CD4-positive, alpha-beta T cell treated with Interferon gamma for 1 hour (primary cell): ENCODE results near the gene KLHL30.
"Not testable (repeated sequence)": the region's sequence is repeated elsewhere in the genome, so short reads cannot be mapped to it uniquely, and the experiment has no call there.

Experiments used
- DNase-seq: peaks from one replicate; pipeline ENCODE4 v3.0.0-alpha.2; 2020

Gene KLHL30

DNA sequence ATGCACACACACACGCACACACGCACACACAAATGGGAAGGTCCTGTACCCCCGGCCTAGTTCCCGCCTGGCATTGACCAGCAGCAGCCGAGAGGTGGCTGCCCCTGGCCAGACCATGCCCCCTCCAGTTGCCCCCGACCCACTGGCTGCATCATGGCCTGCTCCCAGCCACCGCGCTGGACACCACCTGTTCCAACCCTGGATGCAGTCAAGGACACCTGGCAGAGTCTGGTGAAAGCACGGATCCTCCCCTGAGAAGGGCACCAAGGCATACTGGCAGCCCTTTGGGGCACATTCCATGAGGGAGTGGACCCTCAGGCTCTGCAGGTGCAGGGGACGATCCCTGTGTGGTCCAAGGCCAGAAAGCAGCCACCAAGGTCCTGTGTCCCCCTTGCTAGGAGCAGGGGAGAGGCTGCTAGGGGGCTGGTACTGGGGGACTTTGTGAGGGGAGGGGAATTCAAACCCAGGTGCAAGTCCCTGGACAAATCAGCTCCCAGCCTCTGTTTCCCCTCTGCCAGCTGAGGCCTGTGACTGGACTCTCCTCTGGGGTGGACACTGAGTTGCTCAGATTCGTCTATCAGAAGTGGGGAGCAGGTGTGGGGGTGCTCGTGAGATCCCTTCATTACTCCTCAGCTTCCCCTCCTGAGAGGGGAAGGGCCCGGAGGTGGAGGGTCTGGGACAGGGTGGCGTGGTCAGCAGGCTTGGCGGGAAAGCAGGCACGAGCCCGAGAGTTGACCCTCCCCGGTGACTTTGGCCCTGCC lies 34.8 kb upstream of the KLHL30 start:
- DNase-seq = no peak

DNA sequence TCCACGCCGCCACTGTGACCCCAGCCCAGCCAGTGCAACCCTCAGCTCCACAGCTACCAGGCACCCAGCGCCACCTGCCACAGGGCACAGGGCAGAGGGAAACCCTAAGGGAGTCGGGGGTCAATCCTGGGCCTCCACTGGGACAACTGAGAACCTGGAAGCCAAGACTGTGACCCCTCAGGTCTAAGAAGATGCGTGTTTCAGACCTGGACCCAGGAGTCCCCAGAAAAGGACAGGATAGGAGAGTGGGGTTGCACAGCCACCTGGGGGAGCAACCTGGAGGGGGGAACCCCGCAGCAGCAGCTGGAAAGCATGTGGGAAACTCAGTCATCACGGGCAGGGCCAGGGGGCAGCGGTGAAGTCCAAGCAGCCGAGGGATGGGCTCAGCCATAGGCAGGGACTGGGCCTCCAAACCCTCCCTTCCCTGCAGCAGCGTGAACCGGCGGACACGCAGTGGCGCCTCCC lies 34.2 kb upstream of the KLHL30 start:
- DNase-seq = no peak

DNA sequence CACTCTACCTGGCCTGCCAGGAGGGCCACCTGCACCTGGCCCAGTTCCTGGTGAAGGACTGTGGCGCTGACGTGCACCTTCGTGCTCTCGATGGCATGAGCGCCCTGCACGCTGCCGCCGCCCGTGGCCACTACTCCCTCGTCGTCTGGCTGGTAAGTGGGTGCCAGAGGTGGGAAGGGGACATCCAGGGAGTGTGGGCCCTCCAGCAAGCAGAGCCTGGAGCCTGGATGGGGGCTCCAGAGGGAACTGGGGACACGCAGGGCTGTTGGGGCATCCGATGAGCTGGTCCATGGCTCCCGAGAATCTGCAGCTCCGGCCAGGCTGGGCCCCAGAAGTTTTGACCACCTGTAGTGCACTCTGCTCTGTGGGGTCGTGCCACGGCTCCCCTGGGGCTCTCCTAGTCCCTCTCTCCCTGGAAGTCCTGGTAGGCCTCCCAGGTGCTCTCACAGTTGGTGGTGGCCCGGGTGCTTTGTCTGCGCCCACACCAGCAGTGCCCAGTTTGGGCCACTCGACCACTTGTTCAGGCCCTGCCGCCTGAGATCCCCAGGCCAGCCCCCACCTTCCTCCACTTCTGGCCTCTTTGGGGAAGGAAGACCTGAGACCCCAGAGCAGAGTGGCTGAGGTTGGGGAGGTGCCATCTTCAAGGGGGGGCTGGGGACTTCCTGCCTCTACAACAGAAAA lies 33.6 kb upstream of the KLHL30 start:
- DNase-seq = no peak

DNA sequence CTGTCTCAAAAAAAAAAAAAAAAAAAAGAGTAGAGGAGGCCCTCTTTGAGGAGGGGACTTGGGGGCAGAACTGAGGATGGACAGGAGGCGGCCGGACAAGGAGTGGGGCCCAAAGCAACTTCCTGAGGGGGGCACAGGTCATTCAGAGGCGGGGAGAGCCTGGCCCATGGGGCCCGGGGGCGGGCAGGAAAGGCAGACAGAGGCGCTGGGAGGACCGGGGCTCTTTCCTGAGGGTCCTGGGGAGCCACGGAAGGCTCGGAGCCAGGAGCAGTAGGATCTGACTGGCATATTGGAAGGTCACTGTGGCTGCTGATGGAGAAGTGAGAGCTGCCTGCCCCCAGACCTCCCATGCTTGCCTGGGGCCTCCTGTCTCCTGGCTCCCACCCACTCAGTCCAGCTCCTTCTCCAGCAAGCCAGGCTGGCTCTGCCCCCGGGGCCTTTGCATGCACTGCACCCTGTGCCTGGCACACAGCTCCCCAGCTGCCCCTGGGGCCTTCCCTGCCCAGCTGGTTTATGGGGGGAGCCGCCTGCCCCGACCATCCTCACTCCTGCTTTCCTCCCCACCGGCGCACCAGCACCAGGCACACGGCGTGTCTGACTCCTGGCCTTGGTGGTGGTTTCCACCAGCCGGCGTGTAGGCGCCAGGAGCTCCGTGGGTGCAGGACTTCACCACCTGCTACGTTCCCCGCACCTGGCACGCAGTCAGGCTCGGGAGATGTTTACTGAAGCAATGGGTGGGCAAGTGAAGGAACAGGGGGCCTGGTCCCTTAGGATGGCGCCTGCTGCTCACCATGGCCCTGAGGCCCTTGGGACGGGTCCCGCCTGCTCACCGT lies 32.7 kb upstream of the KLHL30 start:
- DNase-seq = no peak

DNA sequence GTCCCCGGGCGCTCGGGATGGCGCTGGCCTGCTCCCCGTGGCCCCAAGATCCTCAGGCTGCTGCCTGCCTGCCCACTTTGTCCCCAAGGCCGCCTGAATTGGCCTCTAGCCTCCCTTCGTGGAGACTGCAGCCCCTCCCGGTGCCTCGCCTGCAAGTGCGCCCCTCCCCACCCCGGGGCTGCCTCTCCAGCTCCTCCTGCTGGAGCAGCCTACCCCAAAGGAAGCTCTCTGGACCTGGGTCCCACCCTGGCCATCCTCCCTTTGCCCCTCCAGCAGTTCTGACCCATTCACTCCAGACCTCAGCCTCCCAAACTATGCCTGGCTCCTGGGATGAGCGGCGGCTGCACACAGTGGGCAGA lies 32.1 kb upstream of the KLHL30 start:
- no peak for DNase-seq

DNA sequence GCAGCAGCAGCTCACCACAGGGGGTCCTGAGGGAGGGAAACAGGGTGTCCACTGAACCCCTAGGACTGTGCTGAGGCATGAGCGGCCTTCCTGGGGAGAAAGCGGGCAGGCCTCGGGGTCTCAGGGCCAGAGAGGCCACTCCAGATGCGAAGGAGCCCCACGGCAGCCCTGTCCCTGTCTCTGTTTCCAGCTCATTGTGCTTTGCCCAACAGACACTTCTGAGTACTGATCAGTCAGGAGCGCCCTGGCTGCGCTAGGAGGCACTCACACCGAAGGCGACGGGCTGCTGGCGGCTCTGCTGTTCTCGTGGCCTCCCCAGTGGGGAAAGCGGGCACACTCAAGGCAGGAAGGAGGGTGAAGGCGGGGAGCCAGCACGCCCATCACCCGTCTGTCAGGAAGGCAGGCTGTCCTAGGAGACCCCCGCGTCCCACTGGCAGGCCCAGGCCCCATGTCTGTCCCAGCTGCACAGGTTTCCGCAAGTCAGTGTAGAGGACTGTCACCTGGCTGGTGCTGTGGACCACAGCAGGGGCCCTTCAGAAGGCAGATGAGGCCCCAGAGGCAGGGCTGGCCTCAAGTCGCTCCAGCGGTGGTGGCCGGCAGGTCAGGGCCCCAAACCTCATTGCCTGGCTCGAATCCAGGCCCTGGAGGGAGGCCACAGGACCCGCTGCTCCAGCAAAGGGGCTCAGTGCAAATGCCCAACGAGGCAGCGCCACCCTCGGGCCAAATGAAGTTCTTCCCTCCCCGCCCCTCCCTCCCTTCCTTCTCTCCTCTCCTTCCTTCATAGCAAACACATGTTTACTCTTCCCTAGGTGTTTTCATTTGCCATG lies 31.6 kb upstream of the KLHL30 start:
- DNase-seq = no peak

DNA sequence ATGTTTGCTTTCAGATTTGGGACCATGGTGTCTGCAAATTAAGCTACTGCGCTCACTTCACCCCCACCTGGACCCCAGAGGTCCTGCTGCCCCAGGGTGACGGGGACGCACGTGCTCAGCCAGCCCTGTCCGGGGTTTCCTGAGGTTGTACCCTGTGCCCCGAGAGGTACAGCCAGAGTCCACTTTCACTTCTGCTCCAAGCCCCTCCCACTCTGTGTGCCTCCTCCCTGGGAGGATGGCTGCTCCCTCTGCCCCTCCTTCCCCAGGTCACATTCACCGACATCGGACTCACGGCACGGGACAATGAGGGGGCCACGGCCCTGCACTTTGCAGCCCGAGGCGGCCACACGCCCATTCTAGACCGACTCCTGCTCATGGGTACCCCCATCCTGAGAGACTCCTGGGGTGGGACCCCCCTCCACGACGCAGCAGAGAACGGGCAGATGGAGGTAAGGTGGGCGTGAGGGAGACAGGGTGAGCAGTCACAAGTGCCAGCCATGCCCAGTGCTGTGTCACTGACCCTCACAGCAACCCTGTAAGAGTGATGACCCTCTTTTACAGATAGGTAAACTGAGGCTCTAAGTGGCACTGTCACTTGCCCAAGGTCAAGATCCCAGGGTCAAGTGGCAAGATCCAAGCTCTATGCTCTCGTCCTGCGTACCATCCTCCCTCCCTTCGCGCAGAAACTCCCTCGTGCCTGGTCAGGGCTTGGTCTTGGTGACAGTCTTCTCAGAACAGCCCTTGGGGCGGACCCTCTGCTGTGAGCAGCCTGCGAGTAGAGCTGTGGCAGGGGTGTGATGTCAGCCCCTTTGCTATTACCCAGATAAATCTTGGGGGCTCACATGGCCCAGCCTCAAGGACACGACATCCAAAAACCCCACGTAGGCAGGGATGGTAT lies 30.7 kb upstream of the KLHL30 start:
- DNase-seq = peak; percentile 69

DNA sequence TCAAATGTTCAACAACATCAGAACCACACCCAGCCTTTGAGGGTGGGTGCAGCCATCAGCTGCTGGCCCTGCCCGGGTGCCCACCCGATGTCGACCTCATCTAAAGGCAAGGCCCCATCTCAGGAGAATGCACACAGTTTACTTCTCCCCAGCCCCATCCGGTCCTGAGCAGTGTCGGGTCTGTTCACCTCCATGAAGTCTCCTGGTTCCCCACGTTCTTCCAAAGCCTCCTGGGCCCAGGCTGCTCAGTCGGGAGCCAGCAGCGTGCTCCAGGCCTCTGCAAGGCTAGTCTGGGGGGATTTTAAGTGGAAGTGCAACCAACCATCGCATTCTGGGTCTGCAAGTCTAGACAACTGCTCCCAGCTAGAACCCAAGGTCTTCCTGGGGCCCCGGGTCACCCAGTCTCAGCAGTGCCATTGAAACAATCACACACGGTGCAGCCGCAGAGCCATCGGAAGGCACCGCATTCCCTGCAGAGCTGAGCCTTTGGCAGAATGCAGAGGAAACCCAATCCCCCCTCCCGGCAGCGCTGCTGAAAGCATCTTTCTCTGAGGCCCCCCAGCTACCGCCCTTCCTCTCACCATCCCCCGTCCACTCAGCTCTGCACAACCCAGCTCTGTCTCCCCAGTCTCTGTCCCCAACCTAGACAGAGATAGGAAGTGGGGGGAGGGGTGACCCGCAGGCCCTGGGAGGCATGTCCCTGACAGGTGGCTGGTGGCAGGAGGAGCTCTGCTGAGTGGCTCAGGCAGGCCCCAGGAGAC lies 29.9 kb upstream of the KLHL30 start:
- DNase-seq = peak; percentile 30

DNA sequence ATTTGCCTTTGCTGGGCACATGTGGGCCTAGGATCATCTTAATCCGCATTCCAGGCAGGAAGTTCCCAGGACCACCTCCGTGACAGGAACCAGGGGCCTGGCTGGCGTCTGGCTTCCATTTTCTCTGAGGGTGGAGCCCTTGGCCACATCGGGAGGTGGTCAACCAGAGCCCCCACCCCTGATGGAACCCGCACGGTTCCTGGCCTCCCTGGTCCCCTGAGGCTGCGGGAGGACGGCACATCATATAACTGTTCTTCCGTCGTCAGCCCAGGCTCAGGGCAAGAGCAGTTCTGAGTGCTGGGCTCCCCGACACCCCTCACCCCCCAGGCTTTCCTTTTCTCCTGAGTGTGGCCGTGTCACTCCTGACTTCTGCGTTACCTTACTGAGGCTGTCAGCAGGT lies 24.9 kb upstream of the KLHL30 start:
- DNase-seq = no peak

DNA sequence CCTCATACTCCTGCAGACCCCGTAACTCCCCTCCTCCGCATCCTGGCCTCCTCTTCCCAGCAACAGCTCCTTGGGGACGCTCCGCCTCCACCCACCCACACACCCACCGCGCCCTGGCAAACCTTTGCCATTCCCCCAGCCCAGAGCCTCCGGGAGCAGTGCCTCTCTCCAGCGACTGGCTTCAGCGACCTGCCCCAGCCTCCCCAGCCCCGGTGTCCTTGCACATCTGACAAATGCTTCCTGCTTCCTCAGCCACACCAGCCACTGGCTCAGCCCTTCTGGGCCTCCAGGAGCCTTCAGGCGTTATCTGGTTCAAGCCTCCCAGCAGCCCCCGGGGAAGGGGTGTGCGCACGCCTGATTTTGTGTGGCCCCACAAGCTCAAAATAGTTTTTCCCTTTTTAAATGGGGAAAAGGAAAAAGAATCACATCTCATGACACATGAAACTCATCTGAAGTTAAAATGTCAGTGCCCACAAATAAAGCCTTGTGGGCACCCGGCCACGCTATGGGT lies 24.1 kb upstream of the KLHL30 start:
- no peak for DNase-seq

DNA sequence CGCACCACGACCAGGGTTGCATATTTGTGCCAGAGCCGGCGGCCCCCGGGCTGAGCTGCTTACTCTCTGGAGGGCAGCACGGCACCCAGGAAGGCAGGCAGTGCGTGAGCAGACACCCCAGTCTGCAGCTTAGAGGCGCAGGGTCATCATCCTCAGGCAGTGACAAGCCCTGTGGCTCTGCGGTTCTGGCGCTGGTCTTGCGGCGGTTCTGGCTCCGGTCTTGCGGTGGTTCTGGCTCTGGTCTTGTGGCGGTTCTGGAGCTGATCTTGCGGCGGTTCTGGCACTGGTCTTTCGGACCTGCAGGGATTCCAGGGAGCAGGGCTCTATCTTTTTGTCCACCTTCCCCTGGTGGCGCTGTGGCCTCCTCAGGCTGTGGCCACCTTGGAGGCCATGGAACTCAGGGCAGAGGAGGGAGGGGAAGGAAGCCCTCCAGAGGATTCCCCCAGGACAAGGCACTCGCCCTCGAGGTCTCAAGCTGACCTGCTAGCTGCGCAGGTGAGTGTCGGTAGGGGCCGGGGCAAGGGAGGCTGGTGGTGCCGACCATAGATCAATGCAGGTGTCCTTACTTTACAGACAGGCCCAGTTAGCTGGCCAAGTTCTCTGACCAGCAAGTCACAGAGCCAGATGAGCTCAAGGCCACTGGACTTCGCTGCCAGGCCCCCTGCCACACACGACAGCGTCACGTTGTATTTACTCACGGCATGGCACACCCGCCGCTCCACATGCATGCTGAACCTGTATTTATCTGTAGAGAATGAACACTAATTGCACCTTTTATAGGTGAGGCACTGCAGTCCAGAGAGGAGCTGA lies 23.4 kb upstream of the KLHL30 start:
- no peak for DNase-seq

DNA sequence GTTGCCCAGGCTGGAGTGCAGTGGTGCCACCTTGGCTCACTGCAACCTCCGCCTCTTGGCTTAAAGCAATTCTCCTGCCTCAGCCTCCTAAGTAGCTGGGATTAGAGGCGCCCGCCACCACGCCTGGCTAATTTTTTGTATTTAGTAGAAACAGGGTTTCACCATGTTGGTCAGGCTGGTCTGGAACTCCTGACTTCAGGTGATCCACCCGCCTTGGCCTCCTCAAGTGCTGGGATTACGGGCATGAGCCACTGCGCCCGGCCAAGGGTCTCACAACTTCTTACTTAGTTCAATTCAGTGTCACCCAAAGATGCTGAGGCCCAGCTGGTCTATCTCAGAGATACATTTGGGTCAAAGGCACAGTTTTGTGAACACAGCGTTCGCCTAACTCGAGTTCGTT lies 22.8 kb upstream of the KLHL30 start:
- not testable (repeated sequence) for DNase-seq

DNA sequence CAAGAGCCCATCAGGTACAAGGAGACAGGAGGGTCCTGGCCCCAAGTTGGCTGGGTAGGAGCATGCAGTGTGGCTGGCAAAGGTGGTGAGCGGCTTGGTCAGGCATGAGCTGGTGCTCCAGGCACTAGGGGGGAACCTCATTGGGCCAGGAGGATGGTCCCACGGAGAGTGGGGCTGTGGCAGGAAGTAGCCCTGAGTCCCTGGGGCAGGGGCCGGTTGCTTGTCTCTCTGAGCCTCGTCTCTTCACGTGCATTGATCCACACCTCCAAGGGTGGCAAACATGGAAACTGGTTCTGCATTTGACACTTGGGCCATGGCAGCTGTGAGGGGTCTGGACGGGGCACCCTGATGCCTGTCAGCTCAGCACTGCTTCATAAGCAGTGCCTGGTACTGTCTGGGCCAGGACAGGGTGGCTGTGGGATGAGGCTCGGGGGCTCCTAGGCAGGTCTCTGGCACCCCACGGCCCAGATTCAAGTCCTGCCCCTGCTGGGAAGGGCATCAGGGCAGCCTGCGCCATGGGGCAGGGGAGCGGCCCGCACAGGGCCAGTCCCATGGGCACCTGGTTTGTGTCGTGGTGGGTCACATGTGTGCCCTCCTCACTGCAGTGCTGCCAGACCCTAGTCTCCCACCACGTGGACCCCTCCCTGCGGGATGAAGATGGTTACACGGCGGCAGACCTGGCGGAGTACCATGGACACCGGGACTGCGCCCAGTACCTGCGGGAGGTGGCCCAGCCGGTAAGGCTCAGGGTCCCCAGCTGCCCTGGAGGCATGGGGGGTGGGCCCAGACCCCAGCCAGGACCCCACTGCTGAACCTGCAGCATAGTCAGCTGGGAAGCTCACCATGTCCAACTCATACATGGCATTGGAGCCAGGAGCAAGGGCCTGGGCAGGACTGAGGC lies 21.9 kb upstream of the KLHL30 start:
- no peak for DNase-seq

DNA sequence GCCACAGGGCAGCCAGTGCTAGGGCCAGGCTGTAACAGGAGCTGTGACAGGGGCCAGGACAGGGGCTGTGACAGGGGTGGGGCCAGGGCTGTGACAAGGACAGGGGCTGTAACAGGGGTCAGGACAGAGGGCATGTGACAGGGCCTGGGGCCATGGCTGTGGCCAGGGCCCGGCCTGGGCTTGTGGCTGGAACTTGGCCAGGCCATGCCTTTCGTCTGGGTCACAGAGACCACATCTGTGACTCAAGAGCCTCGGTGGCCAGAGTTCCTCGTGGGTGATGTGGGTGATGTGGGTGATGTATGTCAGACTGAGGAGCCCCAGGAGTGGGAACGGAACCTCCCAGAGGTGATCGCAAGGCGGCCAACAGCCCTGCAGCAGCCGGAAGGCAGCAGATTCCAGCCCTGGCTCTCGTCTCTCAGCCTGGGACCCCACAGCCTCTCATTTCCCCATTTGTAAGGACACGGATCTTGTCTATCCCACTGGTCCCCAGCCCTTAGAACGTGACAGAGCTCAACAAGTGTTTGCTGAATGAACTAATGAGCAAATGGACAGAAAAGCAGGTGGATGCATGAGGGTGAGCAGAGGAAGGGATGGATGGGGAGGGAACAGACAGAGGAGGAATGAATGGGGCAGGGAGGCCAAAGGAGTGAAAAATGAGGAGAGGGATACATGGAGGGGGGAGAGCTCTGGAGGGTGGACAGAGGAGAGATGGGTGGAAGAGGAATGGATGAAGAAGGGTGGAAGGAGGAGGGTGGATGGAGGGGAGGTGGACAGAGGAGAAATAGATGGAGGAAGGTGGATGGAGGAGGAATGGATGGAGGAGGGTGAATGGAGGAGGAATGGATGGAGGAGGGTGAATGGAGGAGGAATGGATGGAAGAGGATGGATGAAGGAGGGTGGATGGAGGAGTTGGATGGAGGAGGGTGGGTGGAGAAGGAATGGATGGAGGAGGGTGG lies 21.0 kb upstream of the KLHL30 start:
- DNase-seq = no peak

DNA sequence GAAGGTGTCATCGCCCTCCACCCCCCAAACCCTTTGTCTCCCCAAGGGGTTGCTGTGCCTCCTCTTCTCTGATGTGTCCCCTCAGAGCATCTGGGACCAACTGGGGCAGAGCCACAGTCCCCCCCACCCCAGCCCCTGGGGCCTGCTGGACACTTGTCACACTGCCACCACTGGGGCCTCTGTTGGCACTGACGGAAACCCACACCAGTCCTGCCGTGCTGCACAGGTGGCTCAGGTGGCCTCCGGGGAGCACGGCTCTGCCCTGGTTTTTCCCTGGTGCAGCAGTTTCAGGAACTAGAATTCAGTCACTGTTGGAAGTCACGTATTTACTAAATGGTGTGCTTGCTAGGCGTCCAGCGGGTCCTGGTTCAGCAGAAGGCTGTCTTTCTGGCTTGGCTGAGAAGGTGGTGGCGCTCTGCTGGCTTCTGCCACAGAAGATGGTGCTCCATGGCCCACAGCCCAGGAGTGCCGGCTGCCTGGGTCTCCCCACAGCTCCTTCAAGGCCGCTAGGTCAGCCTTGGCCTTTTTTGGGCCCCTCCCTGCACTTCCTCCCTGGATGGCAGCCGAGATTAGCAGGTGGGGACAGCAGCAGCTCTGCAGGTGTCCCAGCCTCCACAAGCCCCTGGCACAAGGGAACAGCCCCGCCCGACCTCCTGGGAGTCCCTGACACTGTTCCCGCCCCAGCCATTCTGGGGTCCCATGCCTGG lies 18.6 kb upstream of the KLHL30 start:
- no peak for DNase-seq

DNA sequence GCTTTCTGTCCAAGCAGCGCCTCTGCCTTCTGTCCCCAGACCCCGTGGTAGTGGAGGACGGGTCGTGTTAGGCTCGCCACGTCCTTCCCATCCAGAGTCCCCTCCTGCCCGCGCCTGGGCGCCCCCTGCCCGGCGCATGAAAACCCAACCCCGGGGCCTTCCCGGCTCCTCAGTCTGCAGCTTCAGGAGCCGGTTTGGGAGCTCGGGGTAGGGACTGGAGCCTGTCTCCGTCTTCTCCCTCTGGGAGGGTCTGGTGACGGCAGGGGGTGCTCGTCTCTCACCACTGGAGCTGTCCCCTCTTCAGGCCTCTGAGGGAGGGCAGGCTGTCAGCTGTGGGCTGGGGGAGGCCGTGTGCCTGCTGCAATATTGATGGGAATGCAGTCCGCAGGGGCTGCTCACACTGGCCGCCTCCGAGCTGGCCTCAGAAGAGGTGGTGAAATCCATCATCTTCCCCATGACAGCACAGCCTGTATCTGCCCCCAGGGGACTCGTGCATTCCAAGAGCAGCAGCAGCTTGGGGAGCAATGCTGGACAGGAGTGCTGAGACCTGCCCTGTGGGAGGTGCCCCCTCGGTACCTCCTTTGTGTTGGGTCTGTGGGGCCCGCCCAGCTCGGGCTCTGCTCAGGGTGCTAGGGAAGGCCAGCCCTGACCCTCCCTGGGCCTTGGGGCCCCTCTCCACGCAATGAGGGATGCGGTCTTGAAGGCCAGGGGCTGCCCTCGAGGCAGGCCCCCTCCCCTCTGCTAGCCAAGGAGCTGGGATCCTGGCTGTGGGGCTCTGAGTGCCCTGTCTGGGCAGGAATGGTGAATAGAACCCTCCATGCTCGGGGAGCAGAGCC lies 17.8 kb upstream of the KLHL30 start:
- DNase-seq = no peak
